ENCODE results near the gene IKZF2. TPM values are rescaled to one million over a fixed set of nuclear protein-coding genes. Genes with fewer than 3 reads are reported as not detected.

IKZF2 gene
- total and polyA plus RNA-seq, 2 experiments from 2014 or later = 2.6 to 10.1 TPM

DNA sequence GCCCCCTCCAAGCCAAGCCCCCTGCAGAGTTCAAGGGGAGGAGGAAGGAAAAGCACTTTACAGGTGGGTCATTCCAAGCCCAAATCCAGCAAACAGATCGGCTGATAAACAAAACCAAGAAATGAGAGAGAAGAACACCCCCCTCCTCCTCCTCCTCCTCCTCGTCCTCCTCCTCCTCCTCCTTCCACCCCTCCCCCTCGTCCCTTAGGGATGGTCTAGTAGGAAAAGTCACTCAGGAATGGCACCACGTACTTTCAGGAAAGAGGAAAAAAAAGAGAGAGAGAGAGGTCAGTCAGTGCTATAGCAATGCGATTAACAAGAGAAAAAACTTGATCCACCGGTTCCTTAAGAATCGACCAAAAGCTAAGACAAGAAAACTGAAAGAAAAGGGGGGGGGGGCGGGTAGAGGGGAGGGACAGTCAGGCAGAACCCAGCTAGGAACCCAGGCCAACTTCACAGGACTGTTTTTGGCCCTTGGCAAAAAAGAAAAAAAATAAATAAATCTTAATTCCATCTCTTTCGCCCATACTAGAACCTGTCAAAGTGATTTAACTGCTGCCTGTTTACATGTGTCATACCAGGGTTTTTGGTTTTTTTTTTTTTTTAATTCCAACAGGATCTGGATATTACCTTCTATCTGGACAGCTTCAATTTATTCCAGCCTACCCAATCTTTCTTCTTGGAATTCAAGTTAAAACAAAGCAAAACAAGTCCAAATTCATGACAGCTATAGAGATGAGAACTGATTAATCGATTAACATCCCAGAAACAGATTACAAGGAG, 906 bp downstream of the IKZF2 start:
- H3K4me3 Mint-ChIP-seq = peak overlapping the region; percentile 95
- H3K4me1 Mint-ChIP-seq = peaks cover 34% of the 10 kb centered on the region
- Histone ChIP-seq H3K27ac (ENCODE audit: low read depth) (peak overlapping the region; percentile 84), H4K20me1 (replicated peaks; ENCODE audit: insufficient read depth) (no peaks in the 10 kb centered on the region), H3K79me2 (replicated peaks; ENCODE audit: insufficient read depth) (no peaks in the 10 kb centered on the region), H3K27me3 (ENCODE audit: insufficient read depth) (peaks cover 9% of the 10 kb centered on the region), H3K9me2 (ENCODE audit: insufficient read depth) (no peaks in the 10 kb centered on the region), H3K4me3 (peak overlapping the region; percentile 66), H3F3A (replicated peaks; ENCODE audit: low read depth) (no peaks in the 10 kb centered on the region), H2AFZ (peak overlapping the region; percentile 60), H3K36me3 (ENCODE audit: insufficient read depth) (no peaks in the 10 kb centered on the region), H3K4me1 (ENCODE audit: insufficient read depth) (peaks cover 23% of the 10 kb centered on the region), H3K4me2 (peak overlapping the region; percentile 83)
- H3K9me3 Mint-ChIP-seq = no peaks in the 10 kb centered on the region
- DNase-seq (ENCODE audit: low spot score) (peak; percentile 79), ATAC-seq (peak; percentile 6; the same call in 2 of the 3 replicates)
- H3K27ac Mint-ChIP-seq = peak overlapping the region; percentile 93
- TF ChIP-seq JUNB (IDR thresholded peaks at IDR 0.05; ENCODE audit: unreplicated experiment) (no peak), NANOG (IDR thresholded peaks at IDR 0.05; ENCODE audit: borderline replicate concordance) (no peak), EZH2 (IDR thresholded peaks at IDR 0.05; ENCODE audit: low read depth, unreplicated experiment) (no peak), ZNF331 (CRISPR knock-in tag; IDR thresholded peaks at IDR 0.05; ENCODE audit: low read depth) (no peak)
- peaks cover 3% of the 10 kb centered on the region for H3K27me3 Mint-ChIP-seq (ENCODE audit: insufficient read depth, low read depth, poor library complexity)
- no peaks in the 10 kb centered on the region for H3K36me3 Mint-ChIP-seq (ENCODE audit: low read depth)

DNA sequence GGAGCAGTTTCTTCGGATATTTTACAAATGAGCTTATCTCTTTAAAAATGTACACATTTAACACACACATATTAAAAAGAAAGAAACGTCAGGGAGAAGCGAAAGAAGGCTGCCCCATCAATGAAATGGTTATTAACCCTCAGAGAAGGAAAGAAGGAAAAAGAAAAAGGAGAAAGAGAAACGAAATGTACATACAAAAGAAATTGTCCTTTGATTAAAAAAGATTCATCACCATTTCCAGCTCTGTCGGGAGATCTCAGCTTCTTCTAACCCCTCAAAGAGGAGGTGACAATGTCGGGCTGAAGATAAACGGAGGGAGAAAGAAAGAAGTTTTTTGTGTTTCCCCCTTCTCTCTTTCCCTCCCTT, 1.5 kb downstream of the IKZF2 start:
- peak overlapping the region; percentile 93 for H3K27ac Mint-ChIP-seq
- H3K36me3 Mint-ChIP-seq (ENCODE audit: low read depth) = no peaks in the 10 kb centered on the region
- H3K4me1 Mint-ChIP-seq = peaks cover 34% of the 10 kb centered on the region
- H4K20me1 ChIP-seq (replicated peaks; ENCODE audit: insufficient read depth) = no peaks in the 10 kb centered on the region
- ATAC-seq = no peak
- H3K79me2 ChIP-seq (replicated peaks; ENCODE audit: insufficient read depth) = no peaks in the 10 kb centered on the region
- H2AFZ ChIP-seq = peak overlapping the region; percentile 60
- H3K9me2 ChIP-seq (ENCODE audit: insufficient read depth) = no peaks in the 10 kb centered on the region
- peak overlapping the region; percentile 83 for H3K4me2 ChIP-seq
- peak overlapping the region; percentile 95 for H3K4me3 Mint-ChIP-seq
- peaks cover 9% of the 10 kb centered on the region for H3K27me3 ChIP-seq (ENCODE audit: insufficient read depth)
- no peaks in the 10 kb centered on the region for H3F3A ChIP-seq (replicated peaks; ENCODE audit: low read depth)
- H3K36me3 ChIP-seq (ENCODE audit: insufficient read depth) = no peaks in the 10 kb centered on the region
- peak overlapping the region; percentile 66 for H3K4me3 ChIP-seq
- peaks cover 23% of the 10 kb centered on the region for H3K4me1 ChIP-seq (ENCODE audit: insufficient read depth)
- DNase-seq (ENCODE audit: low spot score) = no peak
- H3K27ac ChIP-seq (ENCODE audit: low read depth) = peak overlapping the region; percentile 84
- peaks cover 3% of the 10 kb centered on the region for H3K27me3 Mint-ChIP-seq (ENCODE audit: insufficient read depth, low read depth, poor library complexity)
- H3K9me3 Mint-ChIP-seq = no peaks in the 10 kb centered on the region
- TF ChIP-seq NANOG (IDR thresholded peaks at IDR 0.05; ENCODE audit: borderline replicate concordance) = no peak
- no peak for TF ChIP-seq POLR2AphosphoS5 (IDR thresholded peaks at IDR 0.05; ENCODE audit: low read depth)
- TF ChIP-seq, protein P1, sequence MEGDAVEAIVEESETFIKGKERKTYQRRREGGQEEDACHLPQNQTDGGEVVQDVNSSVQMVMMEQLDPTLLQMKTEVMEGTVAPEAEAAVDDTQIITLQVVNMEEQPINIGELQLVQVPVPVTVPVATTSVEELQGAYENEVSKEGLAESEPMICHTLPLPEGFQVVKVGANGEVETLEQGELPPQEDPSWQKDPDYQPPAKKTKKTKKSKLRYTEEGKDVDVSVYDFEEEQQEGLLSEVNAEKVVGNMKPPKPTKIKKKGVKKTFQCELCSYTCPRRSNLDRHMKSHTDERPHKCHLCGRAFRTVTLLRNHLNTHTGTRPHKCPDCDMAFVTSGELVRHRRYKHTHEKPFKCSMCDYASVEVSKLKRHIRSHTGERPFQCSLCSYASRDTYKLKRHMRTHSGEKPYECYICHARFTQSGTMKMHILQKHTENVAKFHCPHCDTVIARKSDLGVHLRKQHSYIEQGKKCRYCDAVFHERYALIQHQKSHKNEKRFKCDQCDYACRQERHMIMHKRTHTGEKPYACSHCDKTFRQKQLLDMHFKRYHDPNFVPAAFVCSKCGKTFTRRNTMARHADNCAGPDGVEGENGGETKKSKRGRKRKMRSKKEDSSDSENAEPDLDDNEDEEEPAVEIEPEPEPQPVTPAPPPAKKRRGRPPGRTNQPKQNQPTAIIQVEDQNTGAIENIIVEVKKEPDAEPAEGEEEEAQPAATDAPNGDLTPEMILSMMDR (conservative IDR thresholded peaks at IDR 0.05; ENCODE audit: low read depth in 2 of 2) = no peak
- no peak for TF ChIP-seq ZNF331 (CRISPR knock-in tag; IDR thresholded peaks at IDR 0.05; ENCODE audit: low read depth)
- TF ChIP-seq STAT1 (IDR thresholded peaks at IDR 0.05; ENCODE audit: unreplicated experiment) = no peak
- no peak for TF ChIP-seq ETS1 (IDR thresholded peaks at IDR 0.05)
- TF ChIP-seq ZNF462 (CRISPR knock-in tag; IDR thresholded peaks at IDR 0.05) = no peak
- no peak for TF ChIP-seq CREB1 (CRISPR knock-in tag; IDR thresholded peaks at IDR 0.05; ENCODE audit: low read depth)
